Measurements from ENCODE around the gene PRRC2C. TPM values are rescaled to one million over a fixed set of nuclear protein-coding genes. Genes with fewer than 3 reads are reported as not detected.

Gene PRRC2C
- total RNA-seq, 1 donor, result 51.8 TPM

DNA sequence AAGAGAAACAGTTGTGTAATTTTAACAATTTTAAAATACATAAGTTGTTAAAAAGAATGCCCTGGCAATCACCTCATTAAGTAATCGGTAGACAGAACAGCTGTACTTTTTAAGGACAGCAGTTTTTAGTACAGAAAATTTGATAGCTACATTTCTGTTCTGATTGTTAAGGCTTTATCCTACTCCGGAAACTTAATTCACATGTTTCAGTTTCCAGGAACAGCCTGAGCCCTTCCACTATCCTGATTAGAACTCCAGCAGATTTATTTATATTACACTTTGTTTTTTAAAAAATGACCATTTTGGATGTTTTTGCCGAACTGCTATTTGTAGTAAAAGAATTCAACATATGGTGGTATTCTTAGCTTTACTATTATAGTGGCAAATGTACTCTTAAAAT is 8.7 kb downstream of the PRRC2C start:
- no peak for DNase-seq (ENCODE audit: low read depth)
- TF ChIP-seq, protein P1, sequence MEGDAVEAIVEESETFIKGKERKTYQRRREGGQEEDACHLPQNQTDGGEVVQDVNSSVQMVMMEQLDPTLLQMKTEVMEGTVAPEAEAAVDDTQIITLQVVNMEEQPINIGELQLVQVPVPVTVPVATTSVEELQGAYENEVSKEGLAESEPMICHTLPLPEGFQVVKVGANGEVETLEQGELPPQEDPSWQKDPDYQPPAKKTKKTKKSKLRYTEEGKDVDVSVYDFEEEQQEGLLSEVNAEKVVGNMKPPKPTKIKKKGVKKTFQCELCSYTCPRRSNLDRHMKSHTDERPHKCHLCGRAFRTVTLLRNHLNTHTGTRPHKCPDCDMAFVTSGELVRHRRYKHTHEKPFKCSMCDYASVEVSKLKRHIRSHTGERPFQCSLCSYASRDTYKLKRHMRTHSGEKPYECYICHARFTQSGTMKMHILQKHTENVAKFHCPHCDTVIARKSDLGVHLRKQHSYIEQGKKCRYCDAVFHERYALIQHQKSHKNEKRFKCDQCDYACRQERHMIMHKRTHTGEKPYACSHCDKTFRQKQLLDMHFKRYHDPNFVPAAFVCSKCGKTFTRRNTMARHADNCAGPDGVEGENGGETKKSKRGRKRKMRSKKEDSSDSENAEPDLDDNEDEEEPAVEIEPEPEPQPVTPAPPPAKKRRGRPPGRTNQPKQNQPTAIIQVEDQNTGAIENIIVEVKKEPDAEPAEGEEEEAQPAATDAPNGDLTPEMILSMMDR (IDR thresholded peaks at IDR 0.05; ENCODE audit: insufficient read depth, low read depth, low read length), result no peak
- H3K4me3 ChIP-seq (ENCODE audit: low read depth, low read length), result no peak overlapping the region

DNA sequence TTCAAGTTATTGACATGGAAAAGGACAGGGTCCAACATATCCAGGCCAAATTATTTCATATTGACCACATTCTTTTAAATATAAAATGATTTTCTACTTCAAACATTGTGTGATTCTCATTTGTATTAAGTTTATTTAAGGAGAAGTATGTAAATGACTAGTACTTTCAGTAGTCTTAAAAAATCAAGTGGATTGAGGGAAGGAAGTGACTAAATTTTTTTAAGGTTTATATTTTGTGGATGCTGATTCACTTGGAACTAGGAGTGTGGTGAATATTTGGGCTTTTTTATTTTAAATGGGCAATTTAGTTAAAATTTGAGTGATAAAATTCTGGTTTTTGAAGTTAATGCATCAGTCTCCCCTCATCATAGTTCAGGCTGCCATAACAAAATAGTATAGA is 10.1 kb downstream of the PRRC2C start:
- DNase-seq (ENCODE audit: low read depth), result no peak
- TF ChIP-seq, protein P1 (IDR thresholded peaks at IDR 0.05; ENCODE audit: insufficient read depth, low read depth, low read length), result no peak
- no peak overlapping the region for H3K4me3 ChIP-seq (ENCODE audit: low read depth, low read length)

DNA sequence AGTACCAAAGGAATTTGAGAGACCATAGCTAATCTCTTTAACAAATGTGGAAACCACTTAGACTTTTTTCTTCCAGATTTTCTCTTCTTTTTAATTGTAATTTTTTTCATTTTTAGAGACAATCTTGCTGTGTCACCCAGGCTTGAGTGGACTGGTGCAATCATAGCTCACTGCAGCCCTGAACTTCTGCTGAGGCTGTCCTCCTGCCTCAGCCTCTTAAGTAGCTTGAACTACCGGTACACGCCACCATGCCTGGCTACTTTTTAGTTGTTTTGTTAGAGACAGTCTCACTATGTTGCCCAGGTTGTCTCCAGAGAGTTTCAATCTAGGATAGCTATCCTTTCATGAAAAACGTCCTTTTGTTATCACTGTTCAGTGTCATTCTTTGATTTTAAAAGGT is 15.0 kb downstream of the PRRC2C start:
- TF ChIP-seq, protein P1 (IDR thresholded peaks at IDR 0.05; ENCODE audit: insufficient read depth, low read depth, low read length), result no peak
- no peak overlapping the region for H3K4me3 ChIP-seq (ENCODE audit: low read depth, low read length)
- DNase-seq (ENCODE audit: low read depth), result no peak

DNA sequence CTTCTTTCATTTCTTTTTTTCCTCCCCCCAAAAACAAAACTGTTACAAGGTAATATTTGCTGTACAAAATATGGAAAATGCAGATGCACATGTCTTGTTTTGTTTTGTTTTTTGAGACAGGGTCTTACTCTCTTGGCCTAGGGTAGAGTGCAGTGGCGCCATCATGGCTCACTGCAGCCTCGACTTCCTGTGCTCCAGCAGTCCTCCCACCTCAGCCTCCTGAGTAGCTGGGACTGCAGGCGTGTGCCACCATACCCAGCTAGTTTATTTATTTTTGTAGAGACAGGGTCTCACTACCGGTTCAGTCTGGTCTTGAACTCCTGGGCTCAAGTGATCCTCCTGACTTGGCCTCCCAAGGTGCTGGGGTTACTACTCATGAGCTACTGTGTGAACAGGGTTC is 15.5 kb downstream of the PRRC2C start:
- TF ChIP-seq, protein P1 (IDR thresholded peaks at IDR 0.05; ENCODE audit: insufficient read depth, low read depth, low read length), result no peak
- no peak for DNase-seq (ENCODE audit: low read depth)
- no peak overlapping the region for H3K4me3 ChIP-seq (ENCODE audit: low read depth, low read length)

DNA sequence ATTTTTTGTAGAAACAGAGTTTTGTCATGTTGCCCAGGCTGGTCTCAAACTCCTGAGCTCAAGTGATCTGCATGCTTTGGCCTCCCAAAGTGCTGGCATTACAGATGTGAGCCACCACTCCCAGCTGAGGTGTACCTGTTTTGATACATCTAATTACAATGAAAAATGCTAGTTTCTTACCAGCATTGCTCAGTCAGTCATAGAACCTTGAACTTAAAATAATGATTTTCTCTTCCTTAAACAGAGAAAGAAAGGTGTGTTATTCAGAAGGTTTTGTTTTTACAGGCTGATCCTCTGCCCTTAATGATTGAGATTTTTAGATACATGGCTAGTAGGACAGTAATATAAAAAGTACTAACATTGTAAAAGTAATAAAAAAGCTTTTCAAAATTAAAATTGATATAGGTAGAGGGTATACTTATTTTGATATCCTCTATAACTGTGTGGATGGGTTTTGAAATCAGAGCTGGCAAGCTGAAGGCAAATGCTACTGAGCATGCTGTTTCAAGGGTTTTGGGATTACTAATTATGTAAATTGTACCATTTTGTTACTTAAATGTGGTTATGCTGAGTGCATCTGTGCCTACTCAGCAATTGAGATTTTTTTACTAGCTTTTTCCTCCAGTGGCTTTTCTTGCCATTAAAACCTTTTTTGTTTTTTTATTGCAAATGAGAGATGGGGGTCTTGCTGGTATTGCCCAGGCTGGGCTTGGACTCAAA is 16.1 kb downstream of the PRRC2C start:
- DNase-seq (ENCODE audit: low read depth), result no peak
- no peak overlapping the region for H3K4me3 ChIP-seq (ENCODE audit: low read depth, low read length)
- TF ChIP-seq, protein P1 (IDR thresholded peaks at IDR 0.05; ENCODE audit: insufficient read depth, low read depth, low read length), result no peak

DNA sequence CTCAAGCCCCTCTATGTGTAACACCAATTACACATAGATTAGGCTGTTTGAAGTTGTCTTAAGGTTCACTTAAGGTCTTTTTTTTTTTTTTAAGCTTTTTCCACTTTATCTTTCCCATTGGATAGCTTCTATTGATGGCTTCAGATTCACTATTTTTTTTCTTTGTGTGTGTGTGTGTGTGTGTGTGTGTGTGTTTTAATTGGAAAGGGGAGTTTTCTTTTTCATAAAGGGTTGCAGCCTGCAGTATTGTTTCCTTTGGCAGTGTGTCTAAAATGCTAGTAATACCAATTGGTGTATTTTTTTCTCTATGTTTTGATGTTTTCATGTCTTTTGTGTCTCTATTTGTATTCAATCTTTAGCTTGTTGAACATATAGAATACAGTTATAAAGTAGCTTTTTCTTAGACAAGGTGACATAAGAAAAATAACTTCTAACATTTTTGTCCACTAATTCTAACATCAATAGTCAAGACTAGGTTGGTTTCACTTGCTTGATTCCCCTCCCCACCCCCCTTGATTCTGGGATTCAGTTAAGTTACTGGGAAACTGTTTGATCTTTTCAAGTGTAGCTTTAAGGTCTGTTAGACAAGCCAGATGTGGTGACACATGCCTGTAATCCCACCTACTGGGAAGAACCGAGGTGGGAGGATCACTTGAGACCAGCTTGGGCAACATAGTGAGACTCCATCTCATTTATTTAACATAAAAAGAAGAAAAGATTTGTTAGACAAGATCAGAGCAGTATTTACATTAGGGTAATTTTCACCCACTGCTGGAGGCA is 21.4 kb downstream of the PRRC2C start:
- no peak overlapping the region for H3K4me3 ChIP-seq (ENCODE audit: low read depth, low read length)
- TF ChIP-seq, protein P1 (IDR thresholded peaks at IDR 0.05; ENCODE audit: insufficient read depth, low read depth, low read length), result no peak
- DNase-seq (ENCODE audit: low read depth), result peak; percentile 33
